ENCODE measurements around the gene HMCN2. TPM values are rescaled to one million over a fixed set of nuclear protein-coding genes. Genes with fewer than 3 reads are reported as not detected.

Gene HMCN2
- total and polyA plus RNA-seq, 2 of the 4 experiments (the other 2 are of a cell fraction) = 0.02 TPM; not detected in 1

DNA sequence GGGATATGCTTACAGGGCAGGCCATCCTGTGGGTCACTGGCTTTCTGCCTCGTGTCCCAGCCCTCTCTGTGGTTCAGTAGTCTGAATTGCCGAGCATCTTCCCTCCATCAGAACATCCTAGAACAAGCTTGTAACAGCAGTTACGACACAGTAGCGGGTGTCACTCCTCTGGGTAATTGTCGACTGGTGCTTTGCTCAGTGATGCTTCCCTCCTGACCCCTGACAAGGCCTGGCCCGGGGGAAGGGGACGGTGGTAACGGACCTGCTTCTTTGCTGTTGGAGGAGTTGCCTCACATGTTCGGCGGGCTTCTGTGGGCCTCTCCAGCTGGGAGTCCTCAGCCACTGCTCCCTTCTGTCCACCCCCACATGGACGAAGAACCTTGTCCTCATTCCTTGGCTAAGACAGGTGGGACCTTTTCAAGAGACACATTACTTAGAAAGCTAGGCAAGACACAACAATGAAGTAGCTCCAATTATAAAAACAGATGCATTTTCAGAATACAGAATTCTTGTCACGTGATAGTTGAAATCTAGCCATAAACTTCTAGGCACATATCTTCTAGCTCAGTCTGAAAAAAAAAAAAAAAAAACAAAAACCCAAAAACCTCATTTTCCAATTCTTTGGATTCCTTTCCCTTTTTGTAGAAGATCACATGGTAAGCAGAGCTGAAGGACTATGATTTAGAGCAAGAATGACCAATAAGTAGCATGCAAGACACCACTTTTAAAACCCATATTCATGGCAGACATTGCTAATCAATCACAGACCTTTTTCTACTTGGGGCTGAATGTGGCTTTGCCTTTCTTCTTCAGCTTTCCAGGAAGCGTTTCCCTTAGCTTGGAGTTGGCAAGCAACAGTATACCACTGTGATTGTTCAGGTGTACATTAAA is 25.0 kb downstream of the HMCN2 start:
- Histone ChIP-seq H3K9ac (ENCODE audit: low read depth, low read length) (no peak overlapping the region), H3K4me3 (ENCODE audit: insufficient read depth, low read depth, low read length) (no peak overlapping the region), H3K56ac (ENCODE audit: extremely low read depth, insufficient read depth, low read length) (no peak overlapping the region), H3K4me2 (ENCODE audit: low read depth, low read length) (no peak overlapping the region), H3K9me1 (ENCODE audit: insufficient read depth, low read length) (no peaks in the 10 kb centered on the region), H2AK5ac (ENCODE audit: low read depth, low read length) (no peak overlapping the region), H2AK9ac (replicated peaks; ENCODE audit: low read depth, low read length, poor library complexity) (no peak overlapping the region), H3K4me1 (ENCODE audit: control insufficient read depth, insufficient read depth, low read length) (peaks cover 3% of the 10 kb centered on the region; the same call in 1 of the 2 replicates), H4K20me1 (ENCODE audit: insufficient read depth, low read length) (no peaks in the 10 kb centered on the region), H3K18ac (ENCODE audit: low read depth, low read length) (no peak overlapping the region), H2BK20ac (ENCODE audit: low read depth, low read length) (no peak overlapping the region), H3K4ac (ENCODE audit: low read depth, low read length) (no peak overlapping the region), H4K91ac (ENCODE audit: insufficient read depth, low read depth, low read length) (no peak overlapping the region), H2AFZ (replicated peaks; ENCODE audit: low read length, poor library complexity) (no peak overlapping the region), H2BK5ac (ENCODE audit: low read depth, low read length, poor library complexity, severe bottlenecking) (no peak overlapping the region), H3K36me3 (ENCODE audit: control insufficient read depth, insufficient read depth, low read length) (no peaks in the 10 kb centered on the region), H4K5ac (ENCODE audit: low read depth, low read length) (no peak overlapping the region), H3K14ac (replicated peaks; ENCODE audit: low read depth, low read length) (no peak overlapping the region), H3K79me1 (ENCODE audit: low read depth in 1 of 2, low read length in 2 of 2) (no peaks in the 10 kb centered on the region), H3K23ac (ENCODE audit: low read depth, low read length) (no peak overlapping the region), H3K27me3 (ENCODE audit: control insufficient read depth, insufficient read depth, low read length) (peaks cover 80% of the 10 kb centered on the region), H4K8ac (ENCODE audit: low read depth in 2 of 2, low read length in 2 of 2) (no peak overlapping the region), H2BK15ac (ENCODE audit: low read depth, low read length) (no peak overlapping the region), H2BK120ac (ENCODE audit: low read depth, low read length) (no peak overlapping the region), H3K9me3 (ENCODE audit: control insufficient read depth, insufficient read depth, low read length) (no peaks in the 10 kb centered on the region; the same call in 1 of the 2 replicates), H3K27ac (ENCODE audit: insufficient read depth, low read length) (no peak overlapping the region)
- 0% methylated on average over 2 of the region's 13 CpGs; no CpG with 5 or more reads in 1 of the 2 experiments for WGBS, 2 experiments (ENCODE audit: extremely low coverage in 2 of 2, insufficient read length in 1 of 2)
- intact Hi-C loops (cut with micrococcal nuclease) (no loop called here), in situ Hi-C loops (cut with MboI; ENCODE audit: low sequenced_read_pairs) (no loop called here), dilution Hi-C loops (cut with HindIII; ENCODE audit: low sequenced_read_pairs, unreplicated experiment) (no loop called here)
- ATAC-seq (ENCODE audit: low read depth) (no peak; the same call in 1 of the 2 replicates), DNase-seq (no peak)
- TF ChIP-seq, protein P1, sequence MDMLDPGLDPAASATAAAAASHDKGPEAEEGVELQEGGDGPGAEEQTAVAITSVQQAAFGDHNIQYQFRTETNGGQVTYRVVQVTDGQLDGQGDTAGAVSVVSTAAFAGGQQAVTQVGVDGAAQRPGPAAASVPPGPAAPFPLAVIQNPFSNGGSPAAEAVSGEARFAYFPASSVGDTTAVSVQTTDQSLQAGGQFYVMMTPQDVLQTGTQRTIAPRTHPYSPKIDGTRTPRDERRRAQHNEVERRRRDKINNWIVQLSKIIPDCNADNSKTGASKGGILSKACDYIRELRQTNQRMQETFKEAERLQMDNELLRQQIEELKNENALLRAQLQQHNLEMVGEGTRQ (IDR thresholded peaks at IDR 0.05; ENCODE audit: low read depth, low read length) = no peak; the same call in 1 of the 2 replicates
- TF ChIP-seq CHD1 (IDR thresholded peaks at IDR 0.05; ENCODE audit: low read depth, low read length) (no peak), FOS (IDR thresholded peaks at IDR 0.05; ENCODE audit: low read depth, low read length) (no peak), MAZ (IDR thresholded peaks at IDR 0.05; ENCODE audit: borderline replicate concordance, low read depth, low read length) (no peak), RAD21 (IDR thresholded peaks at IDR 0.05; ENCODE audit: low read length) (no peak), MXI1 (IDR thresholded peaks at IDR 0.05; ENCODE audit: borderline replicate concordance, low read depth, low read length) (no peak), RCOR1 (IDR thresholded peaks at IDR 0.05; ENCODE audit: insufficient replicate concordance, low read length) (no peak), NFE2L2 (IDR thresholded peaks at IDR 0.05; ENCODE audit: low read depth, low read length) (no peak), RFX5 (IDR thresholded peaks at IDR 0.05; ENCODE audit: low read depth, low read length) (no peak)
- TF ChIP-seq, protein P2, sequence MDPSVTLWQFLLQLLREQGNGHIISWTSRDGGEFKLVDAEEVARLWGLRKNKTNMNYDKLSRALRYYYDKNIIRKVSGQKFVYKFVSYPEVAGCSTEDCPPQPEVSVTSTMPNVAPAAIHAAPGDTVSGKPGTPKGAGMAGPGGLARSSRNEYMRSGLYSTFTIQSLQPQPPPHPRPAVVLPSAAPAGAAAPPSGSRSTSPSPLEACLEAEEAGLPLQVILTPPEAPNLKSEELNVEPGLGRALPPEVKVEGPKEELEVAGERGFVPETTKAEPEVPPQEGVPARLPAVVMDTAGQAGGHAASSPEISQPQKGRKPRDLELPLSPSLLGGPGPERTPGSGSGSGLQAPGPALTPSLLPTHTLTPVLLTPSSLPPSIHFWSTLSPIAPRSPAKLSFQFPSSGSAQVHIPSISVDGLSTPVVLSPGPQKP (IDR thresholded peaks at IDR 0.05; ENCODE audit: borderline replicate concordance, low read depth, low read length) = no peak
- TF ChIP-seq, protein P3, sequence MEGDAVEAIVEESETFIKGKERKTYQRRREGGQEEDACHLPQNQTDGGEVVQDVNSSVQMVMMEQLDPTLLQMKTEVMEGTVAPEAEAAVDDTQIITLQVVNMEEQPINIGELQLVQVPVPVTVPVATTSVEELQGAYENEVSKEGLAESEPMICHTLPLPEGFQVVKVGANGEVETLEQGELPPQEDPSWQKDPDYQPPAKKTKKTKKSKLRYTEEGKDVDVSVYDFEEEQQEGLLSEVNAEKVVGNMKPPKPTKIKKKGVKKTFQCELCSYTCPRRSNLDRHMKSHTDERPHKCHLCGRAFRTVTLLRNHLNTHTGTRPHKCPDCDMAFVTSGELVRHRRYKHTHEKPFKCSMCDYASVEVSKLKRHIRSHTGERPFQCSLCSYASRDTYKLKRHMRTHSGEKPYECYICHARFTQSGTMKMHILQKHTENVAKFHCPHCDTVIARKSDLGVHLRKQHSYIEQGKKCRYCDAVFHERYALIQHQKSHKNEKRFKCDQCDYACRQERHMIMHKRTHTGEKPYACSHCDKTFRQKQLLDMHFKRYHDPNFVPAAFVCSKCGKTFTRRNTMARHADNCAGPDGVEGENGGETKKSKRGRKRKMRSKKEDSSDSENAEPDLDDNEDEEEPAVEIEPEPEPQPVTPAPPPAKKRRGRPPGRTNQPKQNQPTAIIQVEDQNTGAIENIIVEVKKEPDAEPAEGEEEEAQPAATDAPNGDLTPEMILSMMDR (conservative IDR thresholded peaks at IDR 0.05; ENCODE audit: low read depth, low read length) = no peak
- ChIA-PET POLR2A (ENCODE audit: unreplicated experiment) (interaction anchor here (0.7 kb wide), 1 partner anchor 169 kb away, joined by 18 read pairs; no protein-coding TSS in a partner anchor), CTCF (no interaction called here)
- BruUV-seq (replicated peaks) = no TSS peak
